ENCODE data around the gene WSB2. TPM values are rescaled to one million over a fixed set of nuclear protein-coding genes. Genes with fewer than 3 reads are reported as not detected.

Gene WSB2
- total and polyA plus RNA-seq, 2 experiments from 2014 or later, result 51.5 to 86.2 TPM

DNA sequence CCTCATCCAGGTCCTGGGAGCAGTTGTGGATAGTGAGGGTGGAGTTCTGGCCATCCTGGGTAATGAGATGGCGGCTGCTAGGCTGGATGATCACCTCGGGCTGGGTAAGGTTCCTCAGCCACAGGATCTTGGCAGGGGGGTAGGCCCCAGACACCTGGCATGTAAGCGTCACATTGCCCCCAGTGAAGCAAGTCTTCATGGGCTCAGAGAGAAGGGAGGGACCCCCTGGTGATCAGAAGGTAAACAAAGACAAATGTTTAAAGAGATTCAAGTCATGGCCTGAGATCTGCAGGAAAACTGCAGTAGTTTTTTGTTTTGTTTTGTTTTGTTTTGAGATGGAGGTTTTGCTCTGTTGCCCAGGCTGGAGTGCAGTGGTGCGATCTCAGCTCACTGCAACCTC, 12.8 kb upstream of the WSB2 start:
- no peak for TF ChIP-seq EZH2phosphoT487 (IDR thresholded peaks at IDR 0.05; ENCODE audit: low read depth, severe bottlenecking, unreplicated experiment)
- H3K4me3 ChIP-seq, result no peak overlapping the region
- no peaks in the 10 kb centered on the region for H3K9me3 ChIP-seq (ENCODE audit: low read depth)
- WGBS (ENCODE audit: low lambda C conversion rate, missing lambda C conversion rate), result 85% methylated on average over 4 of the region's 4 CpGs
- H3K27me3 ChIP-seq, result no peaks in the 10 kb centered on the region
- H3K9me2 ChIP-seq (replicated peaks; ENCODE audit: insufficient read depth), result no peaks in the 10 kb centered on the region
- no peaks in the 10 kb centered on the region for H3K36me3 ChIP-seq (replicated peaks; ENCODE audit: insufficient read depth, low read depth)
- H3K4me2 ChIP-seq, result no peak overlapping the region
- H3K4me1 ChIP-seq (ENCODE audit: insufficient read depth), result no peaks in the 10 kb centered on the region
- no peak for DNase-seq (ENCODE audit: low spot score)
- no peak overlapping the region for H2AFZ ChIP-seq
- H4K20me1 ChIP-seq (ENCODE audit: insufficient read depth, poor library complexity, severe bottlenecking), result no peaks in the 10 kb centered on the region
- H3K27ac ChIP-seq, result no peak overlapping the region
- no peaks in the 10 kb centered on the region for H3K79me2 ChIP-seq

DNA sequence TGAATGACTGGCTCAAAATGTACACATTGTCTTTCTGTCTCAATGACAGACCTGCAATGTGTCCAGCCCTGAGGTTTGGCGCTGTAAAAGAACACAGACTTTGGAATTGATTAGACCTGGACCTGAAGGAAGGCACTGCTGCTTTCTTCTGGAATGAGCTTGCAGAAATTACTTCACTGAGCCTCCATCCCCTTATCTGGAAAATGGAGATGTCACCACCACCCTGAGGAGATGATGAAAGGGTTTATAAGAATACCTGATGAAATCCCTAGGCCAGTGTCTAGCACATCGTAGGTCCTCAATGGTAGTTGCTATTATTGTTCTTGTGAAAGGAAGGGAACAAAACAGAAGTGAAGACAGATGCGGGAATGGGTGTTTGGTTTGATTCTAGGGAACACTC, 9.7 kb upstream of the WSB2 start:
- Histone ChIP-seq H3K4me2 (no peak overlapping the region), H3K4me3 (no peak overlapping the region), H2AFZ (no peak overlapping the region), H3K9me3 (ENCODE audit: low read depth) (no peaks in the 10 kb centered on the region), H4K20me1 (ENCODE audit: insufficient read depth, poor library complexity, severe bottlenecking) (no peaks in the 10 kb centered on the region), H3K36me3 (replicated peaks; ENCODE audit: insufficient read depth, low read depth) (no peaks in the 10 kb centered on the region), H3K9me2 (replicated peaks; ENCODE audit: insufficient read depth) (no peaks in the 10 kb centered on the region), H3K4me1 (ENCODE audit: insufficient read depth) (no peaks in the 10 kb centered on the region), H3K79me2 (no peaks in the 10 kb centered on the region), H3K27me3 (no peaks in the 10 kb centered on the region), H3K27ac (peak overlapping the region; percentile 41)
- TF ChIP-seq, protein P1, sequence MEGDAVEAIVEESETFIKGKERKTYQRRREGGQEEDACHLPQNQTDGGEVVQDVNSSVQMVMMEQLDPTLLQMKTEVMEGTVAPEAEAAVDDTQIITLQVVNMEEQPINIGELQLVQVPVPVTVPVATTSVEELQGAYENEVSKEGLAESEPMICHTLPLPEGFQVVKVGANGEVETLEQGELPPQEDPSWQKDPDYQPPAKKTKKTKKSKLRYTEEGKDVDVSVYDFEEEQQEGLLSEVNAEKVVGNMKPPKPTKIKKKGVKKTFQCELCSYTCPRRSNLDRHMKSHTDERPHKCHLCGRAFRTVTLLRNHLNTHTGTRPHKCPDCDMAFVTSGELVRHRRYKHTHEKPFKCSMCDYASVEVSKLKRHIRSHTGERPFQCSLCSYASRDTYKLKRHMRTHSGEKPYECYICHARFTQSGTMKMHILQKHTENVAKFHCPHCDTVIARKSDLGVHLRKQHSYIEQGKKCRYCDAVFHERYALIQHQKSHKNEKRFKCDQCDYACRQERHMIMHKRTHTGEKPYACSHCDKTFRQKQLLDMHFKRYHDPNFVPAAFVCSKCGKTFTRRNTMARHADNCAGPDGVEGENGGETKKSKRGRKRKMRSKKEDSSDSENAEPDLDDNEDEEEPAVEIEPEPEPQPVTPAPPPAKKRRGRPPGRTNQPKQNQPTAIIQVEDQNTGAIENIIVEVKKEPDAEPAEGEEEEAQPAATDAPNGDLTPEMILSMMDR (IDR thresholded peaks at IDR 0.05; ENCODE audit: poor library complexity), result no peak
- TF ChIP-seq EZH2 (IDR thresholded peaks at IDR 0.05; ENCODE audit: borderline replicate concordance) (no peak), EZH2phosphoT487 (IDR thresholded peaks at IDR 0.05; ENCODE audit: low read depth, severe bottlenecking, unreplicated experiment) (no peak)
- DNase-seq (ENCODE audit: low spot score), result no peak
- 83% methylated on average over 3 of the region's 3 CpGs for WGBS (ENCODE audit: low lambda C conversion rate, missing lambda C conversion rate)

DNA sequence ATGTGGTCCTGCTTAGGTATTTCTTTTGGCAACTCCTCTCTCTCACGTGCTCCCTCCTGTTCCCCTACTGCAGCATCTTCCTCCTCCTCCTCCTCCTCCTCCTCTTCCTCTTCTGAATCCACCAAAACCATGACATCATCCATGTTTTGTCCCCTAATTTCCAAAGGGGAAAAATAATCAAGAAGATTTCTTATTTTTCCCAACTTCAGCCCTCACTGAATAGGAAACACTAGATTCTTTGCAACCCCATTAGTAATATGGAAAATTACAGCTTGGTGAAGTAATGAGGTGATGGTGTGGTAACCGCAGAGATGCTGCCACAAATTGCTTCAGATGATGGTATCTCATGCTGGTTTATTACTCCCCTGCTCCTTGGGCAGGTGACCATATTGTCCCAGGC, 7.5 kb upstream of the WSB2 start:
- no peak for DNase-seq (ENCODE audit: low spot score)
- Histone ChIP-seq H3K27me3 (no peaks in the 10 kb centered on the region), H3K9me2 (replicated peaks; ENCODE audit: insufficient read depth) (no peaks in the 10 kb centered on the region), H4K20me1 (ENCODE audit: insufficient read depth, poor library complexity, severe bottlenecking) (no peaks in the 10 kb centered on the region), H3K36me3 (replicated peaks; ENCODE audit: insufficient read depth, low read depth) (no peaks in the 10 kb centered on the region), H3K27ac (no peak overlapping the region), H3K79me2 (no peaks in the 10 kb centered on the region), H3K9me3 (ENCODE audit: low read depth) (no peaks in the 10 kb centered on the region), H3K4me1 (ENCODE audit: insufficient read depth) (peaks cover 9% of the 10 kb centered on the region), H3K4me3 (no peak overlapping the region), H2AFZ (no peak overlapping the region), H3K4me2 (no peak overlapping the region)
- TF ChIP-seq, protein P1 (IDR thresholded peaks at IDR 0.05; ENCODE audit: poor library complexity), result no peak
- TF ChIP-seq EZH2phosphoT487 (IDR thresholded peaks at IDR 0.05; ENCODE audit: low read depth, severe bottlenecking, unreplicated experiment), result no peak
- no peak for TF ChIP-seq EZH2 (IDR thresholded peaks at IDR 0.05; ENCODE audit: borderline replicate concordance)
- 86% methylated on average over 2 of the region's 2 CpGs for WGBS (ENCODE audit: low lambda C conversion rate, missing lambda C conversion rate)

DNA sequence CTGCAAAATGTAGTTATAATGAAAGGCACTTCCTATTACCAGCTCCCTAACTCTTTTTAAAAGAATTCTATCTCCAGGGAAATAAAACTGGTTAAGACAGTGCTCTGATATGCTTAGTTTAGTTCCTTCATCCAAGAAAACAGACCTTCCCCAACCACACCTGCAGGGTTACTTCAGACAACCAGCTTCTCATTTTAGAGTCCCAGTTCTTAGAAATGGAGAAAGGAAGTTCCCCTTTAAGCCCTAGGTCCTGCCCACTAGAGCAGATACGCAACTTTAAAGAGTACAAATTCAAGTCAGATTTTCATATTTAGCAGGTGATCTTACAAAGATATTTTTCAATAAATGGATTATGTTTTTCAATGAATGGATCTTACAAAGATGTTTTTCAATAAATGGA, 4.4 kb upstream of the WSB2 start:
- 86% methylated on average over 1 of the region's 1 CpG for WGBS (ENCODE audit: low lambda C conversion rate, missing lambda C conversion rate)
- no peak overlapping the region for H3K4me2 ChIP-seq
- no peaks in the 10 kb centered on the region for H4K20me1 ChIP-seq (ENCODE audit: insufficient read depth, poor library complexity, severe bottlenecking)
- H3K27ac ChIP-seq, result peak overlapping the region; percentile 98
- H3K36me3 ChIP-seq (replicated peaks; ENCODE audit: insufficient read depth, low read depth), result no peaks in the 10 kb centered on the region
- no peak for DNase-seq (ENCODE audit: low spot score)
- H3K79me2 ChIP-seq, result peaks cover 8% of the 10 kb centered on the region
- no peak overlapping the region for H3K4me3 ChIP-seq
- H3K9me3 ChIP-seq (ENCODE audit: low read depth), result no peaks in the 10 kb centered on the region
- H3K9me2 ChIP-seq (replicated peaks; ENCODE audit: insufficient read depth), result no peaks in the 10 kb centered on the region
- no peak overlapping the region for H2AFZ ChIP-seq
- H3K27me3 ChIP-seq, result no peaks in the 10 kb centered on the region
- peaks cover 16% of the 10 kb centered on the region for H3K4me1 ChIP-seq (ENCODE audit: insufficient read depth)
- TF ChIP-seq, protein P1 (IDR thresholded peaks at IDR 0.05; ENCODE audit: poor library complexity), result no peak
